HG03521 (cell line): ENCODE results near the gene SETDB2.

Experiments
- ATAC-seq: cut with Tn5 transposase; IDR thresholded peaks from one replicate; pipeline ENCODE4 v1.9.1; 2021; ENCODE audit warnings: mild to moderate bottlenecking, moderate library complexity; ENCODE audit not compliant: unreplicated experiment

The SETDB2 gene

DNA sequence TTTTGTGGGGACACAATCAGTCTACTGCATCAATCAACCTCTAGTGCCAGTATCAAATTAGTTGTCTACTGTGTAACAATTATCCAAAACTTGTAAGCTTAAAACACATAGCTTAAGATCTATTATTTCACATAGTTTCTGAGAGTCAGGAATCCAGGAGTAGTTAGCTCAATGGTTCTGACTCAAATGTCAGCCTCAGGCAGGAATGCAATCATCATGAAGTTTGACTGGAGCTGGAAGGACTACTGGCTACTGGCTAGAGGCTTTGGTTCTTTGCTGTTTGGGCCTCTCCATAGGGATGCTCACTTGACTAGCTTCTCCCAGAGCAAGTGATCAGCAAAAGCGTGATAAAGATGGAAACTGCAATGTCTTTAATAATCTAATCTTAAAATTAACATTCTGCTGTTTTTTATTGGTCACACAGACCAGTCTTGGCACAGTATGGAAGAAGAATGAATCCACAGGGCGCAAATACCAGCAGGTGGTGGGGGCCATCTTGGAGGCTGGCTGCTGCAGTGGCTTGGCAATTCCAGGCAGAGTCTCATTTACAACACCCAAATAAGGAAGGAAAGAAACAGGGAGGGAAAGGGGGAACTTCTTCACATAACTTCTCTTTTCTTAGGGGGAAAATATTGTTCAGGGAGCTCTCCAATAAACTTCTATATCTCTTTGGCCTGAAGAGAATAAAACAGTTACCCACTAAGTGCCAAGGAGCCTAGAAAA lies 15.9 kb upstream of the SETDB2 start:
- no peak for ATAC-seq

DNA sequence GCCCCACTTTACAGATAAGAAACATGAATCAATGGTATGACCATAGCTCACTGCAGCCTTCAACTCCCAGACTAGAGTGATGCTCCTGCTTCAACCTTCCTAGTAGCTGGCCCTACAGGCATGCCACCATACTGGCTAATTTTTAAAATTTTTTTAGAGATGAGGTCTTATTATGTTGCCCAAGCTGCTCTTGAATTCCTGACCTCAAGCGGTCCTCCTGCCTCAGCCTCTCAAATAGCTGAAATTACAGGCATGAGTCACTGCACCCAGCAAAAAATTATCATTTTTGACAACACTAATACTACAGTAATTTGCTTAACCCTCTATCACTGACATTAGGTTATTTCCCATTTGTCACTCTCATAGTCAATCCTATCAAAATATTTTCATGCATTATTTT lies 15.0 kb upstream of the SETDB2 start:
- ATAC-seq = no peak

DNA sequence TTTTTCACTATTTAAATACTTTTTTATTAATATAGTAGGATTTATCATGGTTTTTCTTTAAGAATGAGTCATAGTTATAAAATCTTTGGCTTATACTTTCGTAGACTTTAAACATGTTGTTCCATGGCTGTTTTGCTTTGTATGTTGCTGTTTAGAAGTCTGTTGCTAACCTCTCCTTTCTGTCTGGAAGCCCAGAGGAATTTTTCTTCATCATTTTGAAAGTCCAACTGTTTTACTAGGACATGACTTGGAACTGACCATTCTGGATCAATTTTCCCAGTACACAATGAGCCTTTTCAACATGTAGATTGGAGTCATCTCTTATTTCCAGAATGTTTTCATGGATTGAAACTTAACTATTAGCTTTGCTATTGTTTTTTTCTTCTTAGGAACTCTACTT lies 8.1 kb upstream of the SETDB2 start:
- no peak for ATAC-seq

DNA sequence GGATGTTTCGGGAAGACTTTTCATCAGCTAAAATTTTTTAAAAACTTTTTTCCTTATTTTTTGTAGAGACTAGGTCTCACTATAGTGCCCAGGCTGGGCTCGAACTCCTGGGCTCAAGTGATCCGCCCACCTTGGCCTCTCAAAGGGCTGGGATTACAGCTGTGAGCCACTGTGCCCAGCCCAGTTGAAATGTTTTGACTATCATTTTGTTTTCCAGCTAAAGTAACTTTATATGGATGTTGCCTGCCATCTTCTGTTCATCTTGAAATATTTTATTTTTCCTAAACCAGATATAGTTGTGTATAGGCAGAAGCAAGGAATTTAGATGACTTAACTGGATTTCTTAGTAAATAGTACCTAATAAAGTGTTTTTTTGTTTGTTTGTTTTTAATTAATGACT lies 7.2 kb upstream of the SETDB2 start:
- ATAC-seq = no peak

DNA sequence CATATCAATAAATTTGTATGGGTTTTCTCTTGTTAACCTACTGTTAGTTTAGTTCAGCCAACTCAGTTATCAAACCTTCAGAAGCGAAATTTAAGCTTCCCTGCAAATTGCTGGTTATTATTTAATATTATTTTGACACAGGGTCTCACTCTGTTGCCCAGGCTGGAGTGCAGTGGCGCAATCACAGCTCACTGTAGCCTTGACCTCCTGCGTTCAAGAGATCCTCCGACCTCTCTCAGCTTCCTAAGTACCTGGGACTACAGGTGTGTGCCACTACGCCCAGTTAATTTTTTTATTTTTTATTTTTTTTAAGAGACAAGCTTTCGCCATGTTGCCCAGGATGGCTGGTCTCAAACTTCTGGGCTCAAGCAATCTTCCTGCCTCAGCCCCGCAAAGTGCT lies 6.4 kb upstream of the SETDB2 start:
- no peak for ATAC-seq

DNA sequence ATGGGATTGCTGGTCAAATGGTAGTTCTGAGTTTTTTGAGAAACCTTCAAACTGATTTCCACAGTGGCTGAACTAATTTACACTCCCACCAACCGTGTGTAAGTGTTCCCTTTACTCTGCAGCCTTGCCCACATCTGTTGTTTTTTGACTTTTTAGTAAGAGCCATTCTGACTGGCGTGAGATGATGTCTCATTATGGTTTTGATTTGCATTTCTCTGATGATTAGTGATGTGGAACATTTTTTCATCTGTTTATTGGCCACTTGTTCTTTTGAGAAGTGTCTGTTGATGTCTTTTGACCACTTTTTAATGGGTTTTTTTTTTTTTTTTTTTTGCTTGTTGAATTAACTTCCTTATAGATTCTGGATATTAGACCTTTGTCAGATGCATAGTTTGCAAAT lies 4.5 kb upstream of the SETDB2 start:
- no peak for ATAC-seq

DNA sequence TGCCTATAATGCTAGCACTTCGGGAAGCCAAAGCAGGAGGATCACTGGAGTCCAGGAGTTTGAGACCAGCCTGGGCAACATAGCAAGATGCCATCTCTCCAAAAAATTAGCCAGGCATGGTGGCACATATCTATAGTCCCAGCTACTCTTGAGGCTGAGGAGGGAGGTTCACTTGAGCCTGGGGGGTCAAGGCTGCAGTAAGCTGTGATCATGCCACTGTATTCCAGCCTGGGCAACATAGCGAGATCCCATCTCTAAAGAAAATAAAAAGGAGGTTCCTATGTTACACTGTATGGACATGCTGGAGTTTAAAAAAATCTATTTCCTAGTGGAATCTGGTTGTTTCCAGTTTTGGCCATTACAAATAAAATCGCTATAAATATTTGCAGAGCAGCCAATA lies 2.8 kb upstream of the SETDB2 start:
- no peak for ATAC-seq

DNA sequence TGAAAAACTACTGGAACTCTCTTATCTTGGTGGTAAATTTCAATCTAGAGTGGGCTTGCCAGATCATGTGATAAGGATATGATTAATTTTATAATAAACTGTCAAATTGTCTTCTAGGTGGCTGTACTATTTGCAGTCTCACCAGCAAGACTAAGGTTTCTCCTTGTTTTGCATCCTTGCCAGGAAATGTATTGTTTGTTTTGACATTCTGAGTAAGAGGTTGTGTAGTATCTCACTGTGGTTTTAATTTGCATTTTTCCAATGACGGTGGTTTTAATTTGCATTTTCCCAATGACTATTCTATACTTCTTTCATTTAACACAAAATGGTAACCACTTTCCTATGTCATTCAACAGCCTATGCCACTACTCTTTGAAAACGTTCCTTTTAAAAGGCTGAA lies 2.2 kb upstream of the SETDB2 start:
- ATAC-seq = no peak

DNA sequence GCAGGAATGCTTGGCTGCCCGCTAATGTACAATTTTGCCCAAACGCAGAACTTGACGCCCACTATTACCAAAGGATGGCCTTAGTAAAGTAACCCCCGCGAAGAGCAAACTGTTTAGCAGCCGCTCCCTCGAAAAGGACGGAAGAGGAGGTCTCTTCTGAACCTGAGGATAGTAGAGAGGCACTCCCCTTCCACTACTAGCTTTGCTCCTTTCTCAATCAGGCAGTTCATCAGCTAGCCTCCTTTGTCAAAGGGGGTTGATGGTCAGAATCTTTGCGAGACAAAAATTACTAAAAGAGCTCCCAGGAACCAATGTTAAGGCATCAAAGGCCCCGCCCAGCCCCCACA lies 744 bp upstream of the SETDB2 start:
- ATAC-seq = no peak

DNA sequence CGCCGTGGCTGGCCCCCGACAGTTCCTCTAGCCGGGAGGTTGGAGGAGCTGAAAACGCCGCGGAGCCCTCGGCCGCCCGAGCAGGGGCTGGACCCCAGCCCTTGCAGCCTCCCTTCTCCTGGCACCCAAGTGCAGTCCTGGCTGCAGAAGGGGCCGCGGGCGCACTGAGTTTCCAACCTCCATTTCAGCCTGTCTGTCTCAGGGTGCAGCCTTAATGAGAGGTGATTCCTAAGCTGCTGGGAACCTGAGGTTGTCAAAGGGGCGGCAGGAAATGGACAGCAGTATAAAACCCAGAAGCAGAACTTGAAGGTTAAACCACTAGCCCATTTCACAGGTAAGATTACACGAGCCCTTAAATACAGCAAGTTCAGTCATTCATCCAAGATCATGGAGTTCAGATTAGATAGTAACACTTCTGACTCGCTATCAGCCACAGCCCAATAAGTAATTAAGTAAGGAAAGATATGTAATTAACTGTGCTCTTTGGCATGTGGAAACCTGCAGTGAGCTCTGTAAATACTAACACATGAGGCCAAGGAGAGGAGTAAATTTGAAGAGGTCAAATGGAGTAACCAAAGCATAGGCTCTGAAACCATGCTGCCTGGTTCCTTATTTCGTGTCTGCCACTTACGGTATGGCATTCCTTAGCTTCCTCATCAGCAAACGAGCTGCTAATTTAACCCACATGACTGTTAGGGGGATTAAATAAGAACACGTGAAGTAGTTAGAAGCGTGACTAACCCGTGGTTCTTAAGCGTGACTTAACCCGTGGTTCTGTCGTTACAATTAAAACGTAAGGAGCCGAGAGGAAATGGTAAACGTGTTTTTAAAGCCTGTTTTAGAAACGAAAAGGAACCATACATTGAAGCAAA lies 686 bp downstream of the SETDB2 start:
- ATAC-seq = no peak

DNA sequence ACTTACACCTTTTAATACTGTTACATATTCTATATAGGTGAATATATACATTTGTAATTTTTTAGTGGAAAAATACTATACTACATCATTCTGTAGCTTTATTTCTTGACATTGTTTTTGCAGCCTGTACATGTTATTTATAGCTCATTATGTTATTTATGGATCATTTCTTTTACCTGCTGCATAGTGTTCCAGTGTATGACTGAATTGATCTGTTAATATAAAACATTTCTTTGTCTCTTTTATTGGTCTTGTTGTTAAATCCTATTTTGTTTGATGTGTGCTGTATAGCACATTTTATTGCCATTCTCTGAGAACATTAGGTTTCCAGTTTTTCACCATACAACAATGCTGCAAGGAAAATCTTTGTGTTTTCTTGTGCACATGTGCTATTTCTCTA lies 2.4 kb downstream of the SETDB2 start:
- ATAC-seq = no peak

DNA sequence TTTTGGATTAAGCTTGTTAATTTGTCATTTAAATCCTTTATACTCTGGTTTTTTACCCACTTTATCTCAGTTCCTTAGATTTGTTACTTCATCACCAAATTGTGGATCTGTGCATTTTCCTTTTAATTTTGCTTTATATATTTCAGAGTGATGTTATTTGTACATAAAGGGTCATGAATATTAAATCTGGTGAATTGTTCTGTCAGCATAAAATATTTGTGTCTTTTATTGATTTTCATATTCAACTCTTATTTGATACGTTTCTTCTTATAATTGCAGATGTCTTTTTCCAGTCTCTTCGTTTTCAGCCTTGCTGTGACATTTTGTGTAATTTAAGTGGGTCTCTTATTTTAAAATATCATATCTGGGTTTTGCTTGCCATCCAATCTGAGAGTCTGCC lies 4.7 kb downstream of the SETDB2 start:
- no peak for ATAC-seq

DNA sequence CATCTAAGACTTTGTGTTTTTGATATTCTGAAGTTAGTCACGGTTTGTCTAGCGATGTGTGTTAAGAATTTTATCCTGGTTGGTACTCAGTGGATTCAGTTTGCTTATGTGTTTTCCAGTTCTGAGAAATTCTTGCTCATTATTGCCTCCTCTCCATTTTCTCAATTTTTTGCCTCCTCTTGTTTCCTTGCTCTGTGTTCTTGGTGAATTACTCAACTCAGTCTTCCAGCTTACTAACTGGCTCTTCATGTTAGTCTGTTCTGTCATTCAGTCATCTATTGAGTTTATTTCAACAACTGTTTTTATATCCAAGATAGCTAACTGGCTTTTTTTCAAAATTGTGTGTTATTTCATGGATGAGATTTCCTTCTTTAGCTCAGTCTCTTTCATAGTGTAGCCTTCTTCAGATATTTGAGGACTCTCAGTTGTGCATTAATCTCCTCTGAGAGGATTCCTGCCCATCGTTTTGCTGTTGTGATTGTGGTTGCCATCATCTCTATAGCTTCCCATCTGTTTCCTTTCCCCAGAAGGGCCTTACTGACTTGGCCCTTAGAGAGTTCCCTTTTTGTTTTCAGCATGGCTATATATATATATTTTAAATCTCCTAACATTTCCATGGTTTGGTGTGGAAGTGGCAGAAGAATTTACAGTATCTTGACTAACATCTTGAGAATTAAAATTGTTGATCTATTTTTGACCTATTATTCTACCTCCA lies 6.2 kb downstream of the SETDB2 start:
- no peak for ATAC-seq

DNA sequence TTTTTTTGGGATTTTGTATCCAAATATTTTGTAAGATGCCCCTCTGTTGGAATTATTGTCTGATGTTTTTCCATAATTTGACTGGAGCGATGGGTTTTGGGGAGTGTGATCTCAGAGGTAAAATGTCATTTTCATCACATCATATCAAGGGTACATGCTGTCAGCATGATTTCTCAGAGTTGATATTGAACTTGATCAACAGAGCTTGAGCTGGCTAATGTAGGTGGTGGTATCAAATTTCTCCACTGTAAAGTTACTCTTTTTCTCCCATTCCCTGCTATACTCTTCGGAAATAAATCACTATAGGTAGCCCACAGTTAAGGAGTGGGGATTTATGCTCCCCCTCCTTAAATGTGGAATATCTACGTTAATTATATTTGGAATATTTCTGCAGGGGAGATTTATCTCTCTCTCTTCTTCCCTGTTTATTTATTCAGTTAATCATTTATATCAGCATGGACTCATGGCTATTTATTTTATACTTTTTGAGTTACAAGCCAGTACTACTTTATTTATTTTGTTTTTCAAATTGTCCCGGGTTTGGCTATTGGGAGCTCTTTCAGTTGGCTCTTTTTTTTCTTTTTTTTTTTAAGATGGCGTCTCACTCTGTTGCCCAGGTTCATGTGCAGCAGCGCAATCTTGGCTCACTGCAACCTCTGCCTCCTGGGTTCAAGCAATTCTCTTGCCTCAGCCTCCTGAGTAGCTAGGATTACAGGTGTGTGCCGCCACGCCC lies 8.8 kb downstream of the SETDB2 start:
- no peak for ATAC-seq

DNA sequence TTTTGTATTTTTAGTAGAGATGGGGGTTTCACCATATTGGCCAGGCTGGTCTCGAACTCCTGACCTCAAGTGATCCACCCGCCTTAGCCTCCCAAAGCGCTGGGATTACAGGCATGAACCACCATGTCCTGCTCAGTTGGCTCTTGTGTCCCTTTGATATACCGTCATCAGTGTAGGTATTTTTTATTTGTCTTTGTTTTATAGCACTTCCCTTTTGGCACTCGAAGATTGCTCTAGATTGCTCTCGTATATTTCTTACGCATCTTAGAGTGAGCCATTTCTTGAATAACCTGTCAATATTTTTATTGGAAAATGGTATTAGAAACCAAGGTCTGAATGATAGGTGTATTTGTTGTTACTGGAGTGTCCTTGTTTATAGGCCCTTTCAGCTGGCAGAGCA lies 9.4 kb downstream of the SETDB2 start:
- no peak for ATAC-seq

DNA sequence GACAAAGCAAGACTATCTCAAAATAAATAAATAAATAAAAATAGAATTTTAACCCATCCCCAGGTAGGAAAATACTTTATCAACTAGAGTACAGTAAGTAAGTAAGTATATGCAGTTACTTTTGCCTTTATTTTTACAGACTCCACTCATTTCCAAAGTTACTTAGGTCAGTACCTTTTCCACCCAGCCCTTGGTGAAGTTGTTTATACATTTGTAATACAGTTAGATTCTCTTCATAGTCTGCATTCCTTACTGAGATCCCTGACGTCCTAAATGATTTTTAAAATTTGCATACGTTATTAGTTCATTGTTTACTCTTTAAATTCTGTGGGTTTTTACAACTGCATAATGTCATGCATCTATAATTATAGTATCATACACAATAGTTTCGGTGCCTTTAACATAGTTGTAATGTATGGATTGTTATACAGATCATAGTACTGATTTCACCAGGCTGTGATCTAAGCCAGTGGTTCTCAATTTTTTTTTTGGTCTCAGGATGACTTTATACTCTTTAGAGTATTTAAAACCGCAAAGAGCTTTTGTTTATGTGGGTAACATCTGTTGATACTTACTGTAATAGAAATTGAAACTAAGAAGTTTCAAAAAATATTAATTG lies 10.4 kb downstream of the SETDB2 start:
- peak; percentile 82 for ATAC-seq

DNA sequence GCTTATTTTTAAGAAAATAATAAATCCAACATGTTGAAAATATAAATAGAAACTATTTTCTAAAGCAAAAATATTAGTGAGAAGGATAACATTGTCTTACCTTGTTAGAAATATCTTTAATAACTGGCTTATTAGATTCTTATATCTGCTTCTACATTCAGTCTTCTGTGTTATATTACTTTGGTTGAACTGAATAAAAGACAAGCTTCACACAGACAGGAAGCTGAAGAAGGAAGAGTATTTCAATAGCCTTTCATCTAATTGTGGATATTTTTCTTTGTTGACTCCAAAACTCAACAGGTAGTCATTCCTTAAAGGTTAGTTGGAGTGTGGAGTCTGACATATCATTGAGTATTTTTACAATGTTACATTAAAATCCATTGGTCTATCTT lies 10.9 kb downstream of the SETDB2 start:
- no peak for ATAC-seq

DNA sequence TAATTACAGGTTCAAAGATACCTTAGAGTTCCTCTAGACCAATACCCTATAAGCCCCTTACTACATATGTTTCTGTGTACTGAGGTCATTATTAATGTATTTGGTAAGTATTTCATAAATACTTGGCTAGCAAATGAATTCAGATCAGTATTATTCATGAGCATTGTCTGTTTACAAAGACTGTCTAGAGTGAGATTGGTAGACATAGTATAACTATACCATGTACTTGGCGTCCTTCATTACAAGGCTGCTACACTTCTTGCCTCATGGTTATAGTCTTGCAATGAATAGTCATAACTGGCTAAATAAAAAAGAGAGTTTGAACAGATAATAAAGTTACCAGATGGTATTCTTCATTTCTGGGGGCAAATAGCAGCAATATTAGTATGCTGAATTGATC lies 12.1 kb downstream of the SETDB2 start:
- ATAC-seq = no peak

DNA sequence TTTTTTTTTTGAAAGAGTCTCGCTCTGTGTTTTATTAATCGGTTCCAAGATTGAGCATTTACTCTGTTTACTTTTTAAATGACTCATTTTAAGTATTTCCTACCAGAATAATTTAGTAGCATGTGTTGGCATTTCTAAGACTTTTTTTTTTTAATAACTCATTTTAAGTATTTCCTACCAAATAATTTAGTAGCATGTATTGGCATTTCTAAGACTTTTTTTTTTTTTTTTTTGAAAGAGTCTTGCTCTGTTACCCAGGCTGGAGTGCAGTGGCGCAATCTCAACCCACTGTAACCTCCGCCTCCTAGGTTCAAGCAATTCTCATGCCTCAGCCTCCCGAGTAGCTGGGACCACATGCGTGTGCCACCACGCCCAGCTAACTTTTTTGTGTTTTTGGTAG lies 13.1 kb downstream of the SETDB2 start:
- ATAC-seq = no peak

DNA sequence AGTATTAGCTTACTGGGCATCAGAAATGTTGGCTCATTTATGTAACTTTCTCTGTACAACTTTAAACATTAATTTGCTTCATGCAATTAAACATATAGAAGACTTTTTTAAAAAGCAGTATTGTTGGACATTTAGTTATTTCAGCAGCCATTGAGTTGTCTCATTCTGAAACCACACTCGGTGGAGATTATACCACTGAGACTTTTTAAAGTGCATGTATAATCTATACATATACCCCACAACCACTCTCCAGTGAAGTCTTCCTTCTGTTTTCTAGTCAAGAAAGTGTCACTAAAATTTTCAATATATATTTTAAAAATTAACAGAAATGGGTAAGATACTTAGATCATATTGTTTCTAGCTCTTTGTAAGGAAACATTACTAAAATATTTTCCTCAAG lies 15.5 kb downstream of the SETDB2 start:
- no peak for ATAC-seq

DNA sequence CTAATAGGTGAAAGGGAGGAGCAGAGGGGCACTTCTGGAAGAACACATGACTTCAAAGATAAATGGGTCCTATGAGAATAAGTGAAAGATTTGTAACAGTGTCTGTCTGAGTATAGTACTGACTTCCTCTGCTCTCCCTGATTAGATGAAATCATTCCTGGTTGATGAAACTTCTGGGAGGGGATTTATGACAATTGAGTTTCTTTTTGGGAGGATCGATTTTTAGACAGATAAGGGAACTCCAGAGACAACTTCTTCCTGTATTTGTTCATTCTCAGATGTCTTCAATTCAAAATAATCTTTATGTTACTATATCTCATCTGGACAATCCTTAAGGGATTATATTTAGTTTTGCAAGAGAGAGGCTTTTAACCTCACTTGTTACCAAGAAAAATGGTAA lies 20.0 kb downstream of the SETDB2 start:
- no peak for ATAC-seq
